Suprapubic skin (tissue), 3 donors: ENCODE results near the gene CACNA2D3.

Experiments used
- POLR2A ChIP-seq, 2 donors: fragments of 450-650 bp; IDR thresholded peaks; one replicate each; pipeline ENCODE4 v1.6.1; 2017; ENCODE audit warnings: antibody characterized with exemption in 2 of 2, mild to moderate bottlenecking in 2 of 2, moderate library complexity in 2 of 2
- TF ChIP-seq, protein P1 (sequence below), 2 donors: fragments of 200-600 bp in 1 of 2; fragments of 450-650 bp in 1 of 2; sonication (generic) in 1 of 2; IDR thresholded peaks; one replicate each; pipeline ENCODE4 v1.5.1; 2016 to 2019; ENCODE audit warnings: antibody characterized with exemption in 2 of 2, mild to moderate bottlenecking in 1 of 2, moderate library complexity in 1 of 2

DNA sequence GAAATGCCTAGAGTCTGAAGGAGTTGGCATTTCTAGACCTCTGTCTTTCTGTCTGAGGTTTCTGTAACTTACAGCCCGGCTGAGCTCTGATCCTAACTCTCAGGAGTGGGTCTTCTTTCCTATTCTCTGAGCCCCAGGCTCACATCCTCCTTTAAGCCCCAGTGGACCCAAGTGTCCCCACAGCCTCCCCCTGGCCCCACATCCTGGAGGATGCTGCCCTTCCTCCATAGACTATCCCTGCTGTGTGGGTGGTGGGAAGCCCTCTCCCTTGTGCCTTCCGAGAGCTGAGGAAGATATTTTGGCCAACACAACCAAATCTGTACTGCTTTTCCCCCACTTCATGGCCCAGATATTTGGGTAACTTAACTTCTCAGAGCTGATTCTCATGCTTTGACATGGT, 654.2 kb downstream of the CACNA2D3 start:
- no peak for TF ChIP-seq POLR2A (IDR thresholded peaks at IDR 0.05)
- TF ChIP-seq, protein P1, sequence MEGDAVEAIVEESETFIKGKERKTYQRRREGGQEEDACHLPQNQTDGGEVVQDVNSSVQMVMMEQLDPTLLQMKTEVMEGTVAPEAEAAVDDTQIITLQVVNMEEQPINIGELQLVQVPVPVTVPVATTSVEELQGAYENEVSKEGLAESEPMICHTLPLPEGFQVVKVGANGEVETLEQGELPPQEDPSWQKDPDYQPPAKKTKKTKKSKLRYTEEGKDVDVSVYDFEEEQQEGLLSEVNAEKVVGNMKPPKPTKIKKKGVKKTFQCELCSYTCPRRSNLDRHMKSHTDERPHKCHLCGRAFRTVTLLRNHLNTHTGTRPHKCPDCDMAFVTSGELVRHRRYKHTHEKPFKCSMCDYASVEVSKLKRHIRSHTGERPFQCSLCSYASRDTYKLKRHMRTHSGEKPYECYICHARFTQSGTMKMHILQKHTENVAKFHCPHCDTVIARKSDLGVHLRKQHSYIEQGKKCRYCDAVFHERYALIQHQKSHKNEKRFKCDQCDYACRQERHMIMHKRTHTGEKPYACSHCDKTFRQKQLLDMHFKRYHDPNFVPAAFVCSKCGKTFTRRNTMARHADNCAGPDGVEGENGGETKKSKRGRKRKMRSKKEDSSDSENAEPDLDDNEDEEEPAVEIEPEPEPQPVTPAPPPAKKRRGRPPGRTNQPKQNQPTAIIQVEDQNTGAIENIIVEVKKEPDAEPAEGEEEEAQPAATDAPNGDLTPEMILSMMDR (IDR thresholded peaks at IDR 0.05): no peak
